ENCODE measurements around the gene OSMR.
"Not testable (repeated sequence)": the region's sequence is repeated elsewhere in the genome, so short reads cannot be mapped to it uniquely, and the experiment has no call there.

The OSMR gene

GRCh38 chr5:38831117-38831516 is 14.7 kb upstream of the OSMR start:
- no peak for DNase-seq (ENCODE audit: low read depth)

DNA sequence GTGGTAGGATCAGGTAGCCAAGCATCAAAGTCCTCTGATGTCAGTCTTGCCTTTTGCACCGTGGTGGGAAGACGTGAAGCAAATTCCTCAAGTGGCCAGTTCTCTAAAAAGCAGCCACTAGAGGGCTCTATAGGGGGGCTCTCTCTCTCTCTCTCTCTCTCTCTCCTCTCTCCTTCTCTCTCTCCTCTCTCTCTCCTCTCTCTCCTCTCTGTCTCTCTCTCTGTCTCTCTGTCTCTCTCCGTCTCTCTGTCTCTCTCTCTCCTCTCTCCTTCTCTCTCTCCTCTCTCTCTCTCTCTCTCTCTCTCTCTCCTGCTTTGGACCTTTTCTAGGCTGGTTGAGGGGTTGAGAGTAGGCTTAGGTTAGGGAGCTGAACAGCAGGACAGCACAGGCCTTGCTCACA is 13.9 kb upstream of the OSMR start:
- DNase-seq (ENCODE audit: low read depth): no peak

DNA sequence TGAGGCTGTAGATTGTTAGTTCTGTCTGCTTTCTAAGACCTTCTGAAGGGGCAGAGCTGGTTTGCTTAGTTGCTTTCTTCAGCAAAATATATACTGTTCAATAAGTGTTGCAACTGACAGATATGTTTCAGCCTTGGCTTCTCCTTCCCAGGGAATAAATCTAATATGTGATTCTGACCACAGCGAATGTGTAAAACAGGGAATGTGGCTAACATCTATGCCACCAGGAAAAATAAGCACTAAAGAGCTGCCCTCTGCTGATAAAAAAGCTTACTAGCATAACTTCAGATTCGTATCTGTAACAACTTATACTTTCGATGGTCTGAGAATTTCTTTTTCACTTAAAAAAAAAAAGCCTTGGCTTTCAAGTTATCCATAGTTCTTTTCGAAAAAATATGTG is 13.0 kb upstream of the OSMR start:
- no peak for DNase-seq (ENCODE audit: low read depth)

- no peak for DNase-seq (ENCODE audit: low read depth)
These were observed 9.9 kb upstream of the OSMR start for GRCh38 chr5:38835887-38836286.

- DNase-seq (ENCODE audit: low read depth): no peak
These were observed 8.4 kb upstream of the OSMR start for GRCh38 chr5:38837416-38837815.

GRCh38 chr5:38837932-38838331 is 7.9 kb upstream of the OSMR start:
- no peak for DNase-seq (ENCODE audit: low read depth)

GRCh38 chr5:38843665-38844064 is 2.1 kb upstream of the OSMR start:
- no peak for DNase-seq (ENCODE audit: low read depth)

DNA sequence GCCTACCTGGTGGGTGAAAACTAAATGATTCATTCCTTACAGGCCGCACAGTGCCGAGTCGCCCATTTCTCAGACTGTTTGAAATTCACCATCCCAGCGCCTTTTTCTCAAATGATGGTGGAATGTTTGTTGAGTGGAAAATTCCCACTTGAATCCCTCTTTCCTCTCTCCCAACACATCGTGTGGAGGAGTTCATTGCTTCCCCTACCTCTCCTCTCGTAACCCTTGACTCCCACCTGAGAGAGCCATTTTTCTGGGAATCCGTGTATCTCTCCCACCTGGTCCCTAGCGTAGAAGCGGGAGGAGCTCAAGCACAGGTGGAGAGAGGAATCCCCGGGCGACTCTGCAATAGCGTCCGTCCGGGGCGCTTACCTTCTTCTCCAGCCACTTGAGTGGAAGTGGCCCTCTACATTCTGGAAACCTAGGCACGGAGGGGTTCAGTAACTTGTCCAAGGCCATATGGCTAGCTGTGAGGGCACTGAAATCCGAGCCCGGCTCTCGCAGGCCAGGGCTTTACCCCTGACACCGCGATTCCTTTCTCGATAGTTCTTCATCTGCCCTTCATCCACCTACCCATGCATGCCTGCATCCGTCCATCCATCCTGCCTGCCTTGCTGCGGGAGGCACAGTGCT is 683 bp downstream of the OSMR start:
- no peak for DNase-seq (ENCODE audit: low read depth)

DNA sequence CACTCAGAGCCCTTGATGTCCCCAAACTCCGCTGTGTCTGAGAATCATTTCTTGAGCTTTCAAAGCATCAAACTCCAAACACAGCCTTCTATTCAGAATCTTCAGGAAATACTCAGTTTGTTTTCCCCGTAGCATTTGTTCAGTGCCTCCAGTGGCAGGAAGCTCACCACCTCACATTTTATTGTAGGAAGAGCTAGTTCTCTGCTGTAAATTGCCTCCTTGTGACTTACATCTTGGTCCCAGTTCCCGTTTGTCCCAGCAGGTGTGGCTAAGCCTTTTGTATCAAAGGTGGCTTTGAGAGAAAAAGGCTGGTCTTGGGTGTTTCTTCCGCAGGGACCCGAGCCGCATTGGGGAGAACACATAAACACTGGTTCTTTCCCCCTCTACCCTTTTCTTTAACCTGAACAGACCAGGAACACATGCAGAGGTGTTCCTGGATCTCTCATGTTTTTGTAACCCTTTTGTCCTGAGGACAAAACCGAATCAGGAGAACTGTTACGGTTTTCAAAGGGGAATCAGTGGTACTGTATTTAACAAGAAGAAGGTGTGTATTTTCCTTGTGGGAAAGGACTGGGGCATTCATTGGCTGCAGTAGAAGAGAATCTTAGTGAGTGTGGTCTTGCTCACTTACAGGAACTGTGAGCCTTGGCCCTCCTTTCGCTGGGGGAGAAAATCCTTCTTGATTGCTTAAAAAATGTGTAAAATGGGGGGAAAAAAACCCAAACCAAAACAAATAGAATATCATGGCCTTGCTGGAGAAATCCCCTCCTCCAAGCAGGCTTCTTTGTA is 1.9 kb downstream of the OSMR start:
- DNase-seq (ENCODE audit: low read depth): no peak

GRCh38 chr5:38848637-38849036 is 2.8 kb downstream of the OSMR start:
- no peak for DNase-seq (ENCODE audit: low read depth)

DNA sequence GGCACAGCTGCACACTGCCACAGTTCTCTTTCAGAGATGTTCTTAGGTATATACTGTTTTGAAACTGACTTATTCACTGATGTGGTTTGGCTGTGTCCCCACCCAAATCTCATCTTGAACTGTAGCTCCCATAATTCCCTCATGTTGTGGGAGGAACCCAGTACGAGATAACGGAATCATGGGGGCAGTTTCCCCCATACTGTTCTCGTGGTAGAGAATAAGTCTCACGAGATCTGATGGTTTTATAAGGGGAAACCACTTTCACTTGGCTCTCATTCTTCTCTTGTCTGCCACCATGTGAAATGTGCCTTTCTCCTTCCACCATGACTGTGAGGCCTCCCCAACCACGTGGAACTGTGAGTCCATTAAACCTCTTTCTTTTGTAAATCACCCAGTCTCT is 5.8 kb downstream of the OSMR start:
- not testable (repeated sequence) for DNase-seq (ENCODE audit: low read depth)

- peak; percentile 99 for DNase-seq (ENCODE audit: low read depth)
These were observed 8.1 kb downstream of the OSMR start for GRCh38 chr5:38853753-38854470.

- DNase-seq (ENCODE audit: low read depth): no peak
These were observed 9.1 kb downstream of the OSMR start for GRCh38 chr5:38854907-38855306.

GRCh38 chr5:38856660-38857059 is 10.8 kb downstream of the OSMR start:
- DNase-seq (ENCODE audit: low read depth): no peak

- DNase-seq (ENCODE audit: low read depth): no peak
These were observed 13.0 kb downstream of the OSMR start for GRCh38 chr5:38858839-38859238.

DNA sequence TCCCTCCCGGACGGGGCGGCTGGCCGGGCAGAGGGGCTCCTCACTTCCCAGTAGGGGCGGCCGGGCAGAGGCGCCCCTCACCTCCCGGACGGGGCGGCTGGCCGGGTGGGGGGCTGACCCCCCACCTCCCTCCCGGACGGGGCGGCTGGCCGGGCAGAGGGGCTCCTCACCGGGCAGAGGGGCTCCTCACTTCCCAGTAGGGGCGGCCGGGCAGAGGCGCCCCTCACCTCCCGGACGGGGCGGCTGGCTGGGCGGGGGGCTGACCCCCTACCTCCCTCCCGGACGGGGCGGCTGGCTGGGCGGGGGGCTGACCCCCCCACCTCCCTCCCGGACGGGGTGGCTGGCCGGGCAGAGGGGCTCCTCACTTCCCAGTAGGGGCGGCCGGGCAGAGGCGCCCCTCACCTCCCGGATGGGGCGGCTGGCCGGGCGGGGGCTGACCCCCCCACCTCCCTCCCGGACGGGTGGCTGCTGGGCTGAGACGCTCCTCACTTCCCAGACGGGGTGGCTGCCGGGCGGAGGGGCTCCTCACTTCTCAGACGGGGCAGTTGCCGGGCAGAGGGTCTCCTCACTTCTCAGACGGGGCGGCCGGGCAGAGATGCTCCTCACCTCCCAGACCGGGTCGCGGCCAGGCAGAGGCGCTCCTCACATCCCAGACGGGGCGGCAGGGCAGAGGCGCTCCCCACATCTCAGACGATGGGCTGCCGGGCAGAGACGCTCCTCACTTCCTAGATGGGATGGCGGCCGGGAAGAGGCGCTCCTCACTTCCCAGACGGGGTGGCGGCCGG is 16.4 kb downstream of the OSMR start:
- not testable (repeated sequence) for DNase-seq (ENCODE audit: low read depth)

- DNase-seq (ENCODE audit: low read depth): no peak
These were observed 20.7 kb downstream of the OSMR start for GRCh38 chr5:38866362-38867031.

DNA sequence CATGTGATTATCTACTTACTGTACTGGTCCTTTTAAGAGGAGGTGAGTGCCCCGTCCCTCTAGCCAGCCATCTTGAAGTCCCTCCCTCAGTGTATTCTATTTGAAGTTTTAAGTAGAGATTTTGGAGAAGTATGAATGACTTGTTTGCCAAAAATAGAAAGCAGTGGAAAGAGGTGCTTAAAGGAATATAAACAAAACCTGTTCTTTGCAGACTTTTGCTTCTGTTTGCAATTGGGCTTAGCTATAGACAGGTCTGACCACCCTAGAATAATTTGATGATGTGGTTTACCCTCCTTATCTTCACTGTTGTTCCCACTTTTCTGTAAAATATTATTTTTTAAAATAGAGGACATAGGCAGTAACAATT is 21.2 kb downstream of the OSMR start:
- DNase-seq (ENCODE audit: low read depth): no peak

DNA sequence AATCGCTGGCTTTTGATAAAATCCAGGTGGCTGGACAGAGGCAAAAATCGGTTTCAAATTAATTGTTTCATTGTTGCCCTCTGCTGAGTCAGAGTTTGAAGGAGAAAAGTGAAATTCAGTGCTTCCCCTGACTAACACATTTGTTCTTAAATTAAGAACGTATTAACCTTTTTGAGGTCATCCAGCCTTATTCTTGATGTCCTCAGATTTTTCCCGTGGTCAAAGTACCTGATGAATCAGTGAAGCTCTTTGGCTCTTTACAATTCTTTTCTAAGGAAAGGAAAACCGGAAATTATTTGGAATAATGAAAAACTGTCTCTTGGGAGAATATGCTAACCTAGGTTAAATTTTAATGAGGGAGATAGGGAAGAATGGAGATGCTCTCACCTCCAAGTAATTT is 21.6 kb downstream of the OSMR start:
- DNase-seq (ENCODE audit: low read depth): no peak

GRCh38 chr5:38870595-38870994 is 24.8 kb downstream of the OSMR start:
- no peak for DNase-seq (ENCODE audit: low read depth)

GRCh38 chr5:38871058-38871605 is 25.3 kb downstream of the OSMR start:
- DNase-seq (ENCODE audit: low read depth): no peak

All from HS-5 (cell line).